Measurements from ENCODE around the gene BMPR2. TPM values are rescaled to one million over a fixed set of nuclear protein-coding genes. Genes with fewer than 3 reads are reported as not detected.

Gene BMPR2
- polyA plus RNA-seq, 1 donor (not counting 4 experiments of a cell fraction or from before 2014, with no cell fraction given), result 31.9 TPM

- dilution Hi-C loops (cut with MboI; ENCODE audit: extremely low pct_ligation_motif_present, low sequenced_read_pairs), result no loop called here
- no peak overlapping the region for H3K27ac ChIP-seq (ENCODE audit: control insufficient read depth, insufficient read depth, low read length)
- H3K9me3 ChIP-seq (ENCODE audit: control insufficient read depth, low read depth, low read length), result no peaks in the 10 kb centered on the region
- no peaks in the 10 kb centered on the region for H3K9me1 ChIP-seq (ENCODE audit: control insufficient read depth, extremely low read depth, insufficient read depth, low read length)
- no peak for DNase-seq (ENCODE audit: low read depth, low spot score)
- peaks cover 0 to 2% of the 10 kb centered on the region in 2 experiments for H3K36me3 ChIP-seq (ENCODE audit: control insufficient read depth in 2 of 2, extremely low read depth in 1 of 2, insufficient read depth in 2 of 2, low read length in 2 of 2)
- no peak overlapping the region for H2AFZ ChIP-seq (ENCODE audit: control insufficient read depth, low read length)
- TF ChIP-seq CTCF (optimal IDR thresholded peaks at IDR 0.05 in 1 of 3, IDR thresholded peaks at IDR 0.05 in 1 of 3, conservative IDR thresholded peaks at IDR 0.05 in 1 of 3; ENCODE audit: extremely low read depth in 1 of 3, insufficient read depth in 2 of 3, low read length in 3 of 3) (no peak), EZH2 (IDR thresholded peaks at IDR 0.05; ENCODE audit: low read length) (no peak)
- FAIRE-seq, result no peak
- H3K79me2 ChIP-seq (ENCODE audit: control insufficient read depth, insufficient read depth, low read length), result no peaks in the 10 kb centered on the region
- H4K20me1 ChIP-seq (ENCODE audit: control insufficient read depth, extremely low read depth, insufficient read depth, low read length), result no peaks in the 10 kb centered on the region
- H3K9ac ChIP-seq (ENCODE audit: control insufficient read depth, extremely low read depth, insufficient read depth, low read length), result no peak overlapping the region
- no peaks in the 10 kb centered on the region for H3K27me3 ChIP-seq (ENCODE audit: control insufficient read depth, extremely low read depth, insufficient read depth, low read length)
- H3K4me3 ChIP-seq (ENCODE audit: control insufficient read depth in 2 of 3, extremely low read depth in 1 of 3, insufficient read depth in 2 of 3, low read depth in 1 of 3, low read length in 3 of 3), result no peak overlapping the region
- no peak overlapping the region for H3K4me2 ChIP-seq (ENCODE audit: control insufficient read depth, extremely low read depth, insufficient read depth, low read depth, low read length)
- peaks cover 4% of the 10 kb centered on the region for H3K4me1 ChIP-seq (ENCODE audit: control insufficient read depth, extremely low read depth, insufficient read depth, low read length)
Observed at GRCh38 chr2:202564226-202564625, 188.1 kb downstream of the BMPR2 start.

- Histone ChIP-seq H3K27ac (ENCODE audit: control insufficient read depth, insufficient read depth, low read length) (no peak overlapping the region), H3K36me3 (ENCODE audit: control insufficient read depth in 2 of 2, extremely low read depth in 1 of 2, insufficient read depth in 2 of 2, low read length in 2 of 2) (no peaks in the 10 kb centered on the region), H3K9me3 (ENCODE audit: control insufficient read depth, low read depth, low read length) (no peaks in the 10 kb centered on the region), H4K20me1 (ENCODE audit: control insufficient read depth, extremely low read depth, insufficient read depth, low read length) (no peaks in the 10 kb centered on the region), H3K27me3 (ENCODE audit: control insufficient read depth, extremely low read depth, insufficient read depth, low read length) (no peaks in the 10 kb centered on the region), H3K4me3 (ENCODE audit: control insufficient read depth in 2 of 3, extremely low read depth in 1 of 3, insufficient read depth in 2 of 3, low read depth in 1 of 3, low read length in 3 of 3) (no peak overlapping the region), H3K79me2 (ENCODE audit: control insufficient read depth, insufficient read depth, low read length) (no peaks in the 10 kb centered on the region), H2AFZ (ENCODE audit: control insufficient read depth, low read length) (no peak overlapping the region), H3K9me1 (ENCODE audit: control insufficient read depth, extremely low read depth, insufficient read depth, low read length) (no peaks in the 10 kb centered on the region), H3K9ac (ENCODE audit: control insufficient read depth, extremely low read depth, insufficient read depth, low read length) (no peak overlapping the region), H3K4me2 (ENCODE audit: control insufficient read depth, extremely low read depth, insufficient read depth, low read depth, low read length) (no peak overlapping the region), H3K4me1 (ENCODE audit: control insufficient read depth, extremely low read depth, insufficient read depth, low read length) (peaks cover 4% of the 10 kb centered on the region)
- TF ChIP-seq EZH2 (IDR thresholded peaks at IDR 0.05; ENCODE audit: low read length), result no peak
- TF ChIP-seq CTCF (optimal IDR thresholded peaks at IDR 0.05 in 1 of 3, IDR thresholded peaks at IDR 0.05 in 1 of 3, conservative IDR thresholded peaks at IDR 0.05 in 1 of 3; ENCODE audit: extremely low read depth in 1 of 3, insufficient read depth in 2 of 3, low read length in 3 of 3), result no peak
- dilution Hi-C loops (cut with MboI; ENCODE audit: extremely low pct_ligation_motif_present, low sequenced_read_pairs), result no loop called here
- DNase-seq (ENCODE audit: low read depth, low spot score) (no peak), FAIRE-seq (no peak)
Observed at GRCh38 chr2:202566286-202566685, 190.2 kb downstream of the BMPR2 start.

Measured in keratinocyte (primary cell).